K562 (cell line): ENCODE data around the gene APC. TPM values are rescaled to one million over a fixed set of nuclear protein-coding genes. Genes with fewer than 3 reads are reported as not detected.

Experiments used
- ATAC-seq: fragments of 200-7000 bp; cut with Tn5 transposase; 3 replicates; pipeline ENCODE4 v1.9.1; 2020; ENCODE audit warnings: moderate library complexity
- BruUV-seq: library from RNA; stranded (reverse); fragments of 400-500 nt; replicated peaks from 2 replicates; lab custom pipeline; 2021; lab: Mats Ljungman, UMichigan
- CTCF ChIA-PET: fragments of 300-600 bp; formaldehyde crosslinking; extraction: SDS; loops from one replicate; lab custom pipeline; 2021; ENCODE audit warnings: low intra/inter-chr PET ratio; lab: Yijun Ruan, JAX
- POLR2A ChIA-PET: fragments of 300-600, 350-650 bp; sonication (Branson Sonifier 250); formaldehyde crosslinking; extraction: SDS; loops from one replicate; lab custom pipeline; 2021; ENCODE audit warnings: antibody characterized with exemption, inconsistent platforms; lab: Yijun Ruan, JAX
- DNase-seq, 4 experiments: peaks; one replicate each; pipeline versions ENCODE4 v3.0.0 to v3.0.0-alpha.2; 2011 to 2018; ENCODE audit warnings: low spot score in 3 of 4, mixed read lengths in 3 of 4; ENCODE audit errors: extremely low read depth in 1 of 4
- FAIRE-seq: peaks from 2 replicates; lab custom pipeline; 2011; peaks lifted over from hg19 to GRCh38; lab: Jason Lieb, UNC
- H2AFZ ChIP-seq: 2 replicates; pipeline ENCODE4 v1.6.0; 2011; ENCODE audit warnings: low read depth, low read length, control low read depth, inconsistent platforms
- H3K27ac ChIP-seq: fragments of 200-600 bp; 3 replicates; pipeline ENCODE4 v1.8.0; 2011; ENCODE audit warnings: low read depth, mild to moderate bottlenecking, control low read depth, inconsistent platforms, low read length, moderate library complexity, mixed read lengths; ENCODE audit errors: extremely low read depth
- H3K27me3 ChIP-seq, 2 experiments: fragments of 300-600 bp in 1 of 2; 2 replicates in 1 of 2; 3 replicates in 1 of 2; pipeline versions ENCODE4 v1.6.0 to v1.8.0; 2011; ENCODE audit warnings: inconsistent platforms in 2 of 2, low read length in 2 of 2, mild to moderate bottlenecking in 1 of 2, mixed read lengths in 1 of 2, moderate library complexity in 1 of 2; ENCODE audit not compliant: control insufficient read depth in 2 of 2, insufficient read depth in 2 of 2
- H3K36me3 ChIP-seq: fragments of 300-600 bp; 3 replicates; pipeline ENCODE4 v1.8.0; 2011; ENCODE audit warnings: mild to moderate bottlenecking, low read length, inconsistent platforms; ENCODE audit not compliant: control insufficient read depth, insufficient read depth
- H3K4me1 ChIP-seq, 2 experiments: fragments of 200-600 bp in 1 of 2; replicated peaks in 1 of 2; 2 replicates in 1 of 2; 3 replicates in 1 of 2; pipeline versions ENCODE4 v1.5.1 to v1.8.0; 2011; ENCODE audit warnings: inconsistent platforms in 2 of 2, low read length in 2 of 2, mild to moderate bottlenecking in 1 of 2, mixed read lengths in 1 of 2, moderate library complexity in 1 of 2; ENCODE audit not compliant: control insufficient read depth in 2 of 2, insufficient read depth in 2 of 2
- H3K4me2 ChIP-seq: 2 replicates; pipeline ENCODE4 v1.6.1; 2011; ENCODE audit warnings: low read length, control low read depth, inconsistent platforms, mixed read lengths; ENCODE audit not compliant: insufficient read depth
- H3K4me3 ChIP-seq: fragments of 200-600 bp; sonication (generic), shearing (Covaris generic); 2 replicates; pipeline ENCODE4 v1.5.1; 2016; ENCODE audit warnings: control low read depth, inconsistent platforms
- H3K79me2 ChIP-seq: fragments of 200-600 bp; 3 replicates; pipeline ENCODE4 v1.8.0; 2011; ENCODE audit warnings: low read length, inconsistent platforms; ENCODE audit not compliant: control insufficient read depth, insufficient read depth
- H3K9ac ChIP-seq, 2 experiments: 2 replicates each; pipeline versions ENCODE4 v1.6.0 to v1.6.1; 2011; ENCODE audit warnings: low read depth in 2 of 2, low read length in 2 of 2, control low read depth in 1 of 2, inconsistent platforms in 1 of 2, mild to moderate bottlenecking in 1 of 2, mixed read lengths in 1 of 2; ENCODE audit not compliant: insufficient read depth in 1 of 2
- H3K9me1 ChIP-seq: one replicate; pipeline ENCODE4 v1.6.0; 2011; ENCODE audit warnings: inconsistent platforms, mild to moderate bottlenecking, low read length, moderate library complexity; ENCODE audit not compliant: control insufficient read depth, insufficient read depth
- H3K9me3 ChIP-seq: replicated peaks from 2 replicates; pipeline ENCODE4 v1.5.1; 2011; ENCODE audit warnings: low read depth, low read length, inconsistent platforms; ENCODE audit not compliant: control insufficient read depth, insufficient read depth
- H4K20me1 ChIP-seq: replicated peaks from 2 replicates; pipeline ENCODE4 v1.6.1; 2011; ENCODE audit warnings: low read length, inconsistent platforms, mixed read lengths; ENCODE audit not compliant: control insufficient read depth, insufficient read depth
- BRF2 ChIP-seq: IDR thresholded peaks from 3 replicates; pipeline ENCODE4 v1.6.1; 2011; ENCODE audit warnings: borderline replicate concordance, mild to moderate bottlenecking; ENCODE audit not compliant: insufficient read length, insufficient read depth
- MBD2 ChIP-seq: sonication (generic); IDR thresholded peaks from 2 replicates; pipeline ENCODE4 v1.6.1; 2016; ENCODE audit warnings: low read depth, borderline replicate concordance
- NFIC ChIP-seq: fragments of 450-650 bp; IDR thresholded peaks from 2 replicates; pipeline ENCODE4 v1.6.1; 2017; ENCODE audit warnings: mild to moderate bottlenecking, inconsistent platforms
- RBM17 ChIP-seq: fragments of 200-400 bp; formaldehyde crosslinking; IDR thresholded peaks from 2 replicates; pipeline ENCODE4 v1.6.1; 2017; ENCODE audit warnings: low read depth, mild to moderate bottlenecking, low read length, borderline replicate concordance
- SLC30A9 ChIP-seq: fragments of 250-450 bp; sonication (Bioruptor Pico); IDR thresholded peaks from 2 replicates; pipeline ENCODE4 v1.8.0; 2022; ENCODE audit warnings: mild to moderate bottlenecking, moderate library complexity
- TAL1 ChIP-seq: fragments of 450-650 bp; IDR thresholded peaks from 2 replicates; pipeline ENCODE4 v1.6.1; 2016; ENCODE audit warnings: mild to moderate bottlenecking
- ZFPM2 ChIP-seq: fragments of 250-450 bp; sonication (Bioruptor Pico); IDR thresholded peaks from 2 replicates; pipeline ENCODE4 v1.5.1; 2022; ENCODE audit warnings: mild to moderate bottlenecking
- ZFX ChIP-seq: sonication (generic); formaldehyde crosslinking; IDR thresholded peaks from 2 replicates; pipeline ENCODE4 v1.8.0; 2022; ENCODE audit warnings: mild to moderate bottlenecking, missing genetic modification reagents, moderate library complexity
- ZNF347 ChIP-seq: fragments of 450-650 bp; formaldehyde crosslinking; IDR thresholded peaks from 2 replicates; pipeline ENCODE4 v1.4.0; 2020; ENCODE audit warnings: low read depth, mild to moderate bottlenecking, moderate library complexity
- ZNF668 ChIP-seq: fragments of 250-450 bp; sonication (Bioruptor Pico); IDR thresholded peaks from 2 replicates; pipeline ENCODE4 v1.8.0; 2022; ENCODE audit warnings: mild to moderate bottlenecking, inconsistent platforms
- WGBS: fragments of 100-300 bp; shearing (Covaris generic); methylation state at CpG from one replicate; pipeline ENCODE4 v1.1.6; 2016; ENCODE audit warnings: low coverage, mixed read lengths; ENCODE audit not compliant: insufficient coverage; ENCODE audit errors: missing lambda C conversion rate; 5-methylcytosine and 5-hydroxymethylcytosine counted together
- in situ Hi-C: fragments of 300-500 bp; cut with MboI; formaldehyde crosslinking; loops from 4 replicates; pipeline ENCODE4 v1.15.0; 2018; ENCODE audit warnings: inconsistent platforms, mixed read lengths
- intact Hi-C: fragments of 100-400 bp; cut with micrococcal nuclease; formaldehyde crosslinking; loops from 2 replicates; pipeline ENCODE4 v1.14.2; 2022
- polyA plus RNA-seq, 8 experiments: library from polyadenylated mRNA; depleted of rRNA in 4 of 8; stranded (reverse) in 5 of 8; unstranded in 3 of 8; fragments of >200 nt; fragmentation: Nextera tagmentation in 2 of 8; fragmentation: Illumina TruSeq in 1 of 8; extraction: Ambion mirVana in 2 of 8; extraction: Trizol in 1 of 8; gene quantifications; 2 replicates each; pipeline versions ENCODE4 v1.2.1 to v1.2.3, GENCODE V29; 2011 to 2014; ENCODE audit warnings: inconsistent platforms in 1 of 8, missing spikeins in 1 of 8
- total RNA-seq, 7 experiments: library from RNA; depleted of rRNA in 6 of 7; stranded (reverse); fragments of >200 nt in 6 of 7; fragmentation: Illumina TruSeq in 2 of 7; extraction: Trizol in 2 of 7; gene quantifications; 2 replicates each; pipeline versions ENCODE4 v1.2.1 to v1.2.3, GENCODE V29; 2011 to 2021; ENCODE audit warnings: low replicate concordance in 1 of 7
- TF ChIP-seq, protein P1 (sequence below): fragments of 450-650 bp; IDR thresholded peaks from 2 replicates; pipeline ENCODE4 v1.6.1; 2016; ENCODE audit warnings: mild to moderate bottlenecking, moderate library complexity

The APC gene
- total and polyA plus RNA-seq, 9 of the 15 experiments (the other 6 are each of a cell fraction or from before 2014, with no cell fraction given), result 5.7 to 29.5 (median 15.4) TPM

GRCh38 chr5:112734597-112734996, 3.1 kb upstream of the APC start:
- 11% methylated on average over 3 of the region's 3 CpGs for WGBS
- Histone ChIP-seq H3K4me3 (no peak overlapping the region), H3K4me2 (peak overlapping the region; percentile 7; the same call in 1 of the 2 replicates), H3K27me3 (no peaks in the 10 kb centered on the region), H4K20me1 (no peaks in the 10 kb centered on the region), H3K36me3 (no peaks in the 10 kb centered on the region), H3K79me2 (peaks cover 37% of the 10 kb centered on the region), H3K9ac (peak overlapping the region in 1 of 2 experiments; percentile 16; a peak in 2 of 4 replicates), H3K27ac (peak overlapping the region; percentile 3; the same call in 1 of the 3 replicates), H3K9me3 (no peaks in the 10 kb centered on the region), H3K9me1 (no peaks in the 10 kb centered on the region), H2AFZ (peak overlapping the region; percentile 18; the same call in 1 of the 2 replicates), H3K4me1 (peaks cover 12 to 19% of the 10 kb centered on the region in 2 experiments)
- DNase-seq (peak in 1 of 4 experiments; percentile 56), FAIRE-seq (peak; percentile 6), ATAC-seq (0 out of 3 replicates have a peak, but pooled peaks have one; percentile 11)
- in situ Hi-C loops, result no loop called here
- ChIA-PET POLR2A (interaction anchor here (0.8 to 1.2 kb wide), 3 partner anchors 10 to 23 kb away, joined by 3 read pairs; no protein-coding TSS in a partner anchor), CTCF (no interaction called here)
- intact Hi-C loops, result no loop called here
- no TSS peak for BruUV-seq
- TF ChIP-seq MBD2 (no peak), ZFX (no peak), ZFPM2 (CRISPR knock-in tag) (no peak), ZNF347 (CRISPR knock-in tag) (no peak), SLC30A9 (CRISPR knock-in tag) (no peak), ZNF668 (CRISPR knock-in tag) (no peak), TAL1 (no peak), BRF2 (no peak), NFIC (no peak), RBM17 (no peak)
- TF ChIP-seq, protein P1, sequence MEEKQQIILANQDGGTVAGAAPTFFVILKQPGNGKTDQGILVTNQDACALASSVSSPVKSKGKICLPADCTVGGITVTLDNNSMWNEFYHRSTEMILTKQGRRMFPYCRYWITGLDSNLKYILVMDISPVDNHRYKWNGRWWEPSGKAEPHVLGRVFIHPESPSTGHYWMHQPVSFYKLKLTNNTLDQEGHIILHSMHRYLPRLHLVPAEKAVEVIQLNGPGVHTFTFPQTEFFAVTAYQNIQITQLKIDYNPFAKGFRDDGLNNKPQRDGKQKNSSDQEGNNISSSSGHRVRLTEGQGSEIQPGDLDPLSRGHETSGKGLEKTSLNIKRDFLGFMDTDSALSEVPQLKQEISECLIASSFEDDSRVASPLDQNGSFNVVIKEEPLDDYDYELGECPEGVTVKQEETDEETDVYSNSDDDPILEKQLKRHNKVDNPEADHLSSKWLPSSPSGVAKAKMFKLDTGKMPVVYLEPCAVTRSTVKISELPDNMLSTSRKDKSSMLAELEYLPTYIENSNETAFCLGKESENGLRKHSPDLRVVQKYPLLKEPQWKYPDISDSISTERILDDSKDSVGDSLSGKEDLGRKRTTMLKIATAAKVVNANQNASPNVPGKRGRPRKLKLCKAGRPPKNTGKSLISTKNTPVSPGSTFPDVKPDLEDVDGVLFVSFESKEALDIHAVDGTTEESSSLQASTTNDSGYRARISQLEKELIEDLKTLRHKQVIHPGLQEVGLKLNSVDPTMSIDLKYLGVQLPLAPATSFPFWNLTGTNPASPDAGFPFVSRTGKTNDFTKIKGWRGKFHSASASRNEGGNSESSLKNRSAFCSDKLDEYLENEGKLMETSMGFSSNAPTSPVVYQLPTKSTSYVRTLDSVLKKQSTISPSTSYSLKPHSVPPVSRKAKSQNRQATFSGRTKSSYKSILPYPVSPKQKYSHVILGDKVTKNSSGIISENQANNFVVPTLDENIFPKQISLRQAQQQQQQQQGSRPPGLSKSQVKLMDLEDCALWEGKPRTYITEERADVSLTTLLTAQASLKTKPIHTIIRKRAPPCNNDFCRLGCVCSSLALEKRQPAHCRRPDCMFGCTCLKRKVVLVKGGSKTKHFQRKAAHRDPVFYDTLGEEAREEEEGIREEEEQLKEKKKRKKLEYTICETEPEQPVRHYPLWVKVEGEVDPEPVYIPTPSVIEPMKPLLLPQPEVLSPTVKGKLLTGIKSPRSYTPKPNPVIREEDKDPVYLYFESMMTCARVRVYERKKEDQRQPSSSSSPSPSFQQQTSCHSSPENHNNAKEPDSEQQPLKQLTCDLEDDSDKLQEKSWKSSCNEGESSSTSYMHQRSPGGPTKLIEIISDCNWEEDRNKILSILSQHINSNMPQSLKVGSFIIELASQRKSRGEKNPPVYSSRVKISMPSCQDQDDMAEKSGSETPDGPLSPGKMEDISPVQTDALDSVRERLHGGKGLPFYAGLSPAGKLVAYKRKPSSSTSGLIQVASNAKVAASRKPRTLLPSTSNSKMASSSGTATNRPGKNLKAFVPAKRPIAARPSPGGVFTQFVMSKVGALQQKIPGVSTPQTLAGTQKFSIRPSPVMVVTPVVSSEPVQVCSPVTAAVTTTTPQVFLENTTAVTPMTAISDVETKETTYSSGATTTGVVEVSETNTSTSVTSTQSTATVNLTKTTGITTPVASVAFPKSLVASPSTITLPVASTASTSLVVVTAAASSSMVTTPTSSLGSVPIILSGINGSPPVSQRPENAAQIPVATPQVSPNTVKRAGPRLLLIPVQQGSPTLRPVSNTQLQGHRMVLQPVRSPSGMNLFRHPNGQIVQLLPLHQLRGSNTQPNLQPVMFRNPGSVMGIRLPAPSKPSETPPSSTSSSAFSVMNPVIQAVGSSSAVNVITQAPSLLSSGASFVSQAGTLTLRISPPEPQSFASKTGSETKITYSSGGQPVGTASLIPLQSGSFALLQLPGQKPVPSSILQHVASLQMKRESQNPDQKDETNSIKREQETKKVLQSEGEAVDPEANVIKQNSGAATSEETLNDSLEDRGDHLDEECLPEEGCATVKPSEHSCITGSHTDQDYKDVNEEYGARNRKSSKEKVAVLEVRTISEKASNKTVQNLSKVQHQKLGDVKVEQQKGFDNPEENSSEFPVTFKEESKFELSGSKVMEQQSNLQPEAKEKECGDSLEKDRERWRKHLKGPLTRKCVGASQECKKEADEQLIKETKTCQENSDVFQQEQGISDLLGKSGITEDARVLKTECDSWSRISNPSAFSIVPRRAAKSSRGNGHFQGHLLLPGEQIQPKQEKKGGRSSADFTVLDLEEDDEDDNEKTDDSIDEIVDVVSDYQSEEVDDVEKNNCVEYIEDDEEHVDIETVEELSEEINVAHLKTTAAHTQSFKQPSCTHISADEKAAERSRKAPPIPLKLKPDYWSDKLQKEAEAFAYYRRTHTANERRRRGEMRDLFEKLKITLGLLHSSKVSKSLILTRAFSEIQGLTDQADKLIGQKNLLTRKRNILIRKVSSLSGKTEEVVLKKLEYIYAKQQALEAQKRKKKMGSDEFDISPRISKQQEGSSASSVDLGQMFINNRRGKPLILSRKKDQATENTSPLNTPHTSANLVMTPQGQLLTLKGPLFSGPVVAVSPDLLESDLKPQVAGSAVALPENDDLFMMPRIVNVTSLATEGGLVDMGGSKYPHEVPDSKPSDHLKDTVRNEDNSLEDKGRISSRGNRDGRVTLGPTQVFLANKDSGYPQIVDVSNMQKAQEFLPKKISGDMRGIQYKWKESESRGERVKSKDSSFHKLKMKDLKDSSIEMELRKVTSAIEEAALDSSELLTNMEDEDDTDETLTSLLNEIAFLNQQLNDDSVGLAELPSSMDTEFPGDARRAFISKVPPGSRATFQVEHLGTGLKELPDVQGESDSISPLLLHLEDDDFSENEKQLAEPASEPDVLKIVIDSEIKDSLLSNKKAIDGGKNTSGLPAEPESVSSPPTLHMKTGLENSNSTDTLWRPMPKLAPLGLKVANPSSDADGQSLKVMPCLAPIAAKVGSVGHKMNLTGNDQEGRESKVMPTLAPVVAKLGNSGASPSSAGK, result no peak
